WI38 (cell line): ENCODE measurements around the gene TIMM10.

Source experiments
- H3K4me3 ChIP-seq: 2 replicates; pipeline ENCODE4 v1.5.1; 2011; ENCODE audit warnings: low read depth, mild to moderate bottlenecking, control low read depth, low read length
- TF ChIP-seq, protein P1 (sequence below): IDR thresholded peaks from 2 replicates; pipeline ENCODE4 v1.5.1; 2012; ENCODE audit warnings: low read depth, mild to moderate bottlenecking, control low read depth, low read length

TIMM10 gene

GRCh38 chr11:57482782-57483561 is 47.6 kb downstream of the TIMM10 start:
- peak overlapping the region; percentile 47 for H3K4me3 ChIP-seq
- TF ChIP-seq, protein P1, sequence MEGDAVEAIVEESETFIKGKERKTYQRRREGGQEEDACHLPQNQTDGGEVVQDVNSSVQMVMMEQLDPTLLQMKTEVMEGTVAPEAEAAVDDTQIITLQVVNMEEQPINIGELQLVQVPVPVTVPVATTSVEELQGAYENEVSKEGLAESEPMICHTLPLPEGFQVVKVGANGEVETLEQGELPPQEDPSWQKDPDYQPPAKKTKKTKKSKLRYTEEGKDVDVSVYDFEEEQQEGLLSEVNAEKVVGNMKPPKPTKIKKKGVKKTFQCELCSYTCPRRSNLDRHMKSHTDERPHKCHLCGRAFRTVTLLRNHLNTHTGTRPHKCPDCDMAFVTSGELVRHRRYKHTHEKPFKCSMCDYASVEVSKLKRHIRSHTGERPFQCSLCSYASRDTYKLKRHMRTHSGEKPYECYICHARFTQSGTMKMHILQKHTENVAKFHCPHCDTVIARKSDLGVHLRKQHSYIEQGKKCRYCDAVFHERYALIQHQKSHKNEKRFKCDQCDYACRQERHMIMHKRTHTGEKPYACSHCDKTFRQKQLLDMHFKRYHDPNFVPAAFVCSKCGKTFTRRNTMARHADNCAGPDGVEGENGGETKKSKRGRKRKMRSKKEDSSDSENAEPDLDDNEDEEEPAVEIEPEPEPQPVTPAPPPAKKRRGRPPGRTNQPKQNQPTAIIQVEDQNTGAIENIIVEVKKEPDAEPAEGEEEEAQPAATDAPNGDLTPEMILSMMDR: peak; percentile 59

DNA sequence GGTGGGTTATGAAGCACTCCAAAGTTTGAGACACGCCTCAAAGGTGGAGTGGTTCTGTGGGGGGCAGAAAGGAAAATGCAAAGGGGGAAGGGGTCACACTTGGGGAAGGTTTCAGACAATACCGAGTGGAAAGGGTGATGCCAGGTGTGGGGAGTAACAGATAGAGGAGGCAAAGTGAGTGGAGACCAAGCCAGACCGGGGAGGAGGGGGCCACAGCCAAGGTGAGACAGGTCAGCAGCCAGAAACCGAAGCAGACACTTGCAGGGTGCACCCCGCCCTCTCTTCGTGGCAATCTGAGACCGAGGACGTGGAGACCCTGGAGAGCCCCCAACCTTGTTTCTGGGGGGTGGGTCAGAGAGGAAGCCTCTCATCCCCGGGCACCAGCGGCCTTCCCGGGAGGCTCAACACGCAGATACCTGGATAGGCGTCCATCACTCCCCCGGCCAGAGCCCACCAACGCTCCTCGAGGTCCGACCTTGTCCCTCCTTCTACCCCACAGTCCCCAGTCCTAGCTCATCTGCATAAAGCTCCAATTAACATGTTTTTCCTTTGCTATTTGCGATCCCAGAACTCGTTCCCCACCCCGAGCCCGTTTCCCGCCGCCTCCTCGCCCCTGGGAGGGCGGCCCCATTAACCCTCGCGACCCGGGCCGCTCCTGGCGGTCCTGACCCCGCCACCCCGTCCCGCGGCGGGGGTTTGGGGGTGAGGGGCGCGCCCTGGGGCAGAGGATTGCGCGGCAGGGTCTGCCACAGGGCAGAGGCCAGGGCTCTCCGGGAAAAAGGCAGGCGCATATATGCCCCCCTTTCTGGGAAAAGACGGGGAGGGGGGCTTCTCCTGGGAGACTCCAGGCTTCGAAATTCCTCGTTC is 48.4 kb downstream of the TIMM10 start:
- no peak overlapping the region for H3K4me3 ChIP-seq
- TF ChIP-seq, protein P1: no peak

GRCh38 chr11:57481315-57481714 is 49.2 kb downstream of the TIMM10 start:
- no peak overlapping the region for H3K4me3 ChIP-seq
- TF ChIP-seq, protein P1: no peak

- TF ChIP-seq, protein P1: peak; percentile 77
- H3K4me3 ChIP-seq: no peak overlapping the region
These were observed 50.0 kb downstream of the TIMM10 start for GRCh38 chr11:57480409-57481137.

DNA sequence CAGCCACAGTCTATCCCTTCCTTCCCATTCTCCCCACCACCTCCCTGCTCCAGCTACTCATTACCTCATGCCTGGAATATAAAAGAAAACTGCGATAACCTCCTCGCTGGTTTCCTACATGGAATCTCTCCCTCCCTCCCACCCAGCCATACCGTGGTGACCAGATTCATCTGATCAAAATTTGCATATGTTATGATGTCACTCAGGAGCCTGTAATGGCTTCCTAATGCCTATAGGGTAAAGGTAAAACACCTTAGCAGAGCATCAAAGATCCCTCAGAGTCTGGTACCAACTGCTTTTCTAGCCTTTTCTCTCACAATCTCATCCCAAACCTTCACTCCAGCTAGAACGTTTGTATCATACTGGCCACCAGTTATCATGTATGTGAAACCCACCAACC is 50.6 kb downstream of the TIMM10 start:
- no peak overlapping the region for H3K4me3 ChIP-seq
- TF ChIP-seq, protein P1: no peak

DNA sequence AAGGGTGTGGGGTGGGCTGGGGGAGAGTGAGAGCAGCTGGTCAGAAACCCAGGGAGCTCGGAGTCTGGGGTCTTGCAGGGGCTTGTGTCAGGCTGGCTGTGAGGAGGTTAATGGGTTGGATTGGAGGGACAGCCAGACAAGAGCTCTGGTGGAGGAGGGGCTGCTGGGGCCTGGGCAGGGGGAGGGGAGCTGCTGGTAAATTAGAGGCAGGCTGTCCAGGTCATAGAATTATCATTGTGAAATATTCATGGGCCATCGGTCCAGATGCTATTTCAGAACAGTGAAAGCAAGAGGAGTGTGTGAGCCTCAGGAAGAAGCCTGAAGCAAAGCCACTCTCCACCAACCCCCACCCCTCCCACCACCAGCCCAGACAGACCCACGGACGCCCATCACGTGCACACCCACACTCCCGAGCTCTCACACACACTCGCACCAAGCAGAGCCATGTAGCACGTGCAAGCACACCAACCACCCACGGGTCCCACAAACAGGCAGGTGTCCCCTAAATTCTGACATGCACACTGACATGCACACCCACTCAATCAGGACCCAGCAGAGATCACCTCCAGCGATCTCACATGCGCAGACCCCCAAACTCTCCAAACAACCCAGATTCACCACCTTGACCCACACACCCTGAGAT is 51.4 kb downstream of the TIMM10 start:
- no peak overlapping the region for H3K4me3 ChIP-seq
- TF ChIP-seq, protein P1: 0 out of 2 replicates have a peak, but pooled peaks have one; percentile 2
